SK-N-DZ (cell line): Measurements from ENCODE around the gene MACROD2.
"Not testable (repeated sequence)": the region's sequence is repeated elsewhere in the genome, so short reads cannot be mapped to it uniquely, and the experiment has no call there.

Experiments
- DNase-seq: peaks from one replicate; pipeline ENCODE4 v3.0.0-alpha.2; 2015; ENCODE audit warnings: low spot score

MACROD2 gene

DNA sequence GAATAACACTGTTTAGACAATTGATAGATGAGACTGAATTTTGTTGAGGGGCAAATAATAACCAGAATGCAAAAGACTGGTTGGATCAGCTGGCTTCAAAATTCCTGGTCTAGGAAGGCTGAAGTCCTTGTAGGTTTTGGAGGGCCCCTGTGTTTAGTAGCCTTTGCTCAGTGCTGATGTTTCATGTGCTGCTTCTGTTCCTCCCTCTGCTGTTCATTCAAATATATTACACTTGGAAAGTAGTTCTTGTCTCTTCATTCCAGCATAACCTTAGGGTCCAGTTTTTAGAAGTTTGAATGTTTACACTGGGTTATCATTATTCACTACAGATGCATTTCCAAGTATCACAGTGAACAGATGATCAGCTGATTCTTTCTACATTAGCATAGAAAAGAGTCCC lies 269.6 kb downstream of the MACROD2 start:
- DNase-seq, result no peak

GRCh38 chr20:14266246-14266645 lies 270.9 kb downstream of the MACROD2 start:
- DNase-seq, result no peak

DNA sequence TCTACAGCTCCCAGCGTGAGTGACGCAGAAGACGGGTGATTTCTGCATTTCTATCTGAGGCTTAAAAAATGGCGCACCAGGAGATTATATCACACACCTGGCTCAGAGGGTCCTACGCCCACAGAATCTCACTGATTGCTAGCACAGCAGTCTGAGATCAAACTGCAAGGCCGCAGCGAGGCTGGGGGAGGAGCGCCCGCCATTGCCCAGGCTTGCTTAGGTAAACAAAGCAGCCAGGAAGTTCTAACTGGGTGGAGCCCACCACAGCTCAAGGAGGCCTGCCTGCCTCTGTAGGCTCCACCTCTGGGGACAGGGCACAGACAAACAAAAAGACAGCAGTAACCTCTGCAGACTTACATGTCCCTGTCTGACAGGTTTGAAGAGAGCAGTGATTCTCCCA lies 275.4 kb downstream of the MACROD2 start:
- not testable (repeated sequence) for DNase-seq

DNA sequence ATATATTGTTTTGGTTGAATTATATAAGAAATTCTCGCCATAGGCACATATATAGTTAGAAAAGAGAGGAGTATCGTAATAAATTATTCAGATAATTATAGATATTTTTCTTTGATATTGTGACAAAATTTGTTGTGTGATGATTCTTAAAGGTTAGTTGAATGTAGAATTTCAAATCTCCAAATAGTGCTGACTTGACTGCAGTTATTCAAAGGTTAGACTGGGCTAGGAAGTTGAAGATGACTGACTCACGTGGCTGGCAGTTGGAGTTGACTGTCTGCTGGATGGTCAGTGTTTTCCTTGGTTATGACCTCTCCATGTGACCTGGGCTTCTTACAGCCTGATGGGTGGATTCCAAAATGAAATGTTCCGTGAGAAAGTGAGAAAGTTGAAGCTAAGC lies 286.8 kb downstream of the MACROD2 start:
- no peak for DNase-seq

GRCh38 chr20:14284443-14284842 lies 289.1 kb downstream of the MACROD2 start:
- DNase-seq, result no peak

GRCh38 chr20:14288341-14289330 lies 293.3 kb downstream of the MACROD2 start:
- DNase-seq, result no peak

- no peak for DNase-seq
Measured at GRCh38 chr20:14291502-14291901, 296.2 kb downstream of the MACROD2 start.

DNA sequence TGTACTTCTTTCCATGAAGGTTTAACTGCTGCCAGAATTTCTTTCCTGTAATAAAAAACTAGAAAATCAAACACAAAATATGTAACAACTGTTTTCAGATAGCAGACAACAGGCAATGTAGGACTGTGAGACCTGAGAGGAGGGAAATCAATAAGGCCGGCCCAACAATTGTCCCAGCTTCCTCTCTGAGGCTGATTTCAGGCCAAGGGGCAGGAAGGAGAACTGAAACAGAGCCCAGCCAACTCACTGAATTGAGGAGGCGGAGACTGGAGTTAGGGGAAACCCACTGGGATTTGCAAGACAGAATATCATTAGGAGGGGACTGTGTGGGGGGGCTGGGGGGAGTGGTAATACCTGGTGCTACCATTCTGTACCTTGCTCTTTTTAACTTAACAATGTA lies 299.9 kb downstream of the MACROD2 start:
- no peak for DNase-seq

GRCh38 chr20:14295770-14296309 lies 300.5 kb downstream of the MACROD2 start:
- DNase-seq, result no peak

- no peak for DNase-seq
Measured at GRCh38 chr20:14299831-14300230, 304.5 kb downstream of the MACROD2 start.

GRCh38 chr20:14303106-14303505 lies 307.8 kb downstream of the MACROD2 start:
- no peak for DNase-seq

DNA sequence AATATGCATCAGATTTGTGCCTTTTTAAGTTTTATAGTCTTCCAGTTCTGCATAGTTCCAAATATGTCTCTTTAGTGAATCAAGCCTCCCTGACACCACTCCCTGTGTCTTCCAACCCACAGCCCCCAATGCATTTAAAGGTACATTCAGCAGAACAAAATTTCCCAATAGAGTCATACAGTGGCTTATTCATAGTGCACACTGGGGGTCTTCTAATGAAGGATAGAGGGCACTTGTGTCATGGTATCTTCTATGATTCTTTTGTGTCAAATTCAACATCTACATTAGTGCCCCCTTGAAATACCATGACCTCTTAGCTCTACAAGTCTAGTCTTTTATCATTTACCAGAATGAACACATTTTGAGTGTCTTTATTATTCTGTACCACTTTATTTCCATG lies 308.3 kb downstream of the MACROD2 start:
- DNase-seq, result no peak

- DNase-seq, result no peak
Measured at GRCh38 chr20:14304472-14304871, 309.2 kb downstream of the MACROD2 start.

GRCh38 chr20:14307956-14308355 lies 312.6 kb downstream of the MACROD2 start:
- DNase-seq, result no peak

- no peak for DNase-seq
Measured at GRCh38 chr20:14310977-14311627, 315.8 kb downstream of the MACROD2 start.

- DNase-seq, result no peak
Measured at GRCh38 chr20:14312001-14312400, 316.7 kb downstream of the MACROD2 start.

DNA sequence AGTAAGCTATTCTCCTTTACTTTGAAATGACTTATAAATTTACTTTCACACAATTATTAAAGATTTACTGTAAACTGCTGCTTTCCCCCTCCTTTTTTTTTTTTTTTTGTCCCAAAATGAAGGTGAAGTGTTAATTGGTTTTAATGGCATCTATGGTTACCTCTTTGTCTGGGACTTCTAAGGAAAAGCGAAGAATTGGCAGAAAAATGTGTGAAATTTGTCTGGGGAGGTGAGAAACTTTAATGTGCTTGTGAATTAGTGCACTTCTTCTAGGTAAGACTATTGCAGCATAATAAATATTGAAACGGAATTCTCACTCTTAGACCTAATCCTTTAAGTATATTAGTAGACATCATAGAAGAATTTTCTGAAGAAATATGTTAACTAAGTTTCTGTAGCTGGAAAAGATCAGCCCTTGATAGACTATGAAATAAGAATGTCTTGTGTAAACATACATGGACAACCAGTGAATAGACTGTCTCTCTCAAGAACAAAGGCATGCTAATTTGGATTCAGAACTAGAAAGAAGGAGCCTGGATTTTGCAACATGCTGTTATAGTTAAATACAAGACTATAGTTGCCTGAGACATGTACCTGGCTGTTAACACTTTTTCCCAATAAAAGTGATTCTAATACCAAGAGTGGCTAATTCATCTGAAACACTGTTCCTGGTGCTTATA lies 318.2 kb downstream of the MACROD2 start:
- DNase-seq, result no peak

- no peak for DNase-seq
Measured at GRCh38 chr20:14319704-14320103, 324.4 kb downstream of the MACROD2 start.

GRCh38 chr20:14331646-14332045 lies 336.3 kb downstream of the MACROD2 start:
- DNase-seq, result peak; percentile 32

DNA sequence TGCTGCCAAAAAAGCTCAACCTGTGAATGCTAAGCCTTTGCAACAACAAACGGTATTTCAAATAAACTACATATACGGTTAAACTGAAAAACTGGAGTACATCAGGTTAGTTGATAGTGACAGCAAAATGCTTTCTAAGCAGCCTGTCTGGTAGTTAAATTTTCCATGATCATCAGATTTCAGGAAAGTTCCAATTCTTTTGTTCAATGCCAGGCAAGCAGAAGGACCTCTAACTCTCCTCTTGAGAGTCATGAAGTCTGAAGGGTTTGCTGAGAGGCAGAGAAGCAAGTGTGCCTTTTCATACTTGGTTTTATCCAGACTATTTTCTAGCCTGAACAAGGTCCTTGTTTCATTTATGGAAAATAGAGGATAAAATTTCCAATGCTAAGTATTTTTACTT lies 337.6 kb downstream of the MACROD2 start:
- DNase-seq, result peak; percentile 83

DNA sequence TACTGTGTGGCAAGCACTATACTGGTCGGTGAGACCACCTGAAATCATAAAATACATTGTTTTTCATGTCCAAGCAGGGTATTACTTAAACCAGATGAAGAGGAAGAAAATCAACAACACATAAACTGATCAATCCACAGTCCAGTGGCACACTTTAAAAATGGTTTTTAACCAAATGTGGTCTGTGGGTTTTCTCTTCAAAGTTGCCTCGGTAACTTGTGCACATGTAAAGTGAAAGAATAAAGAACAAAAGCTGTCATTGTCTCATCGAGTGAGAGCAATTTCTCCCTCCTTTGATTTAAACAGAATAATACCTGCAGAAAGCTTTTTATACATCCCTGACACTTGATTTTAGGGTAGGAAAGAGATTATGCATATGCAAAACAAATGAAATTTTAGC lies 338.4 kb downstream of the MACROD2 start:
- DNase-seq, result no peak
